Panc1 (cell line): ENCODE results near the gene DNAL4.

ENCODE experiments used
- TF ChIP-seq, protein P1 (sequence below): fragments of 450-650 bp; IDR thresholded peaks from 2 replicates; pipeline ENCODE4 v1.5.1; 2017; ENCODE audit warnings: mild to moderate bottlenecking
- TF ChIP-seq, protein P2 (sequence below), 2 experiments: IDR thresholded peaks; 2 replicates each; pipeline ENCODE4 v1.6.1; 2011 to 2012; ENCODE audit warnings: low read depth in 2 of 2, control low read depth in 1 of 2, low read length in 1 of 2, mild to moderate bottlenecking in 1 of 2, moderate library complexity in 1 of 2; ENCODE audit not compliant: insufficient read depth in 1 of 2

DNA sequence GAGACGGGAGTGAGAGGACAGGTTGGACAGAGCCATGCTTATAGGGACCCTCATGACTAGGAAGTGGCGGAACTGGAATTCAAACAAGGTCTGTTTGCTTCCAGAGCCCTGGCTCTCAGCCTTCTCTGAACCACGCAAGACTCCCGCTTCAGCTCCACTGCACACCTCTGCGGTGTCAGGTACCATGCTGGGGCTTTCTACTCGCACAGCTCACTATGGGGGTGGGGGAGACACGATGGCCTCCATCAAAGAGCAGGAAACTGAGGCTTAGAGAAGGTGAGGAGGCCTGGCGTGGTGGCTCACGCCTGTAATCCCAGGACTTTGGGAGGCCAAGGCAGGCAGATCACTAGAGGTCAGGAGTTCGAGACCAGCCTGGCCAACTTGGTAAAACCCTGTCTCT is 52.4 kb downstream of the DNAL4 start:
- TF ChIP-seq, protein P1, sequence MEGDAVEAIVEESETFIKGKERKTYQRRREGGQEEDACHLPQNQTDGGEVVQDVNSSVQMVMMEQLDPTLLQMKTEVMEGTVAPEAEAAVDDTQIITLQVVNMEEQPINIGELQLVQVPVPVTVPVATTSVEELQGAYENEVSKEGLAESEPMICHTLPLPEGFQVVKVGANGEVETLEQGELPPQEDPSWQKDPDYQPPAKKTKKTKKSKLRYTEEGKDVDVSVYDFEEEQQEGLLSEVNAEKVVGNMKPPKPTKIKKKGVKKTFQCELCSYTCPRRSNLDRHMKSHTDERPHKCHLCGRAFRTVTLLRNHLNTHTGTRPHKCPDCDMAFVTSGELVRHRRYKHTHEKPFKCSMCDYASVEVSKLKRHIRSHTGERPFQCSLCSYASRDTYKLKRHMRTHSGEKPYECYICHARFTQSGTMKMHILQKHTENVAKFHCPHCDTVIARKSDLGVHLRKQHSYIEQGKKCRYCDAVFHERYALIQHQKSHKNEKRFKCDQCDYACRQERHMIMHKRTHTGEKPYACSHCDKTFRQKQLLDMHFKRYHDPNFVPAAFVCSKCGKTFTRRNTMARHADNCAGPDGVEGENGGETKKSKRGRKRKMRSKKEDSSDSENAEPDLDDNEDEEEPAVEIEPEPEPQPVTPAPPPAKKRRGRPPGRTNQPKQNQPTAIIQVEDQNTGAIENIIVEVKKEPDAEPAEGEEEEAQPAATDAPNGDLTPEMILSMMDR: no peak
- TF ChIP-seq, protein P2, sequence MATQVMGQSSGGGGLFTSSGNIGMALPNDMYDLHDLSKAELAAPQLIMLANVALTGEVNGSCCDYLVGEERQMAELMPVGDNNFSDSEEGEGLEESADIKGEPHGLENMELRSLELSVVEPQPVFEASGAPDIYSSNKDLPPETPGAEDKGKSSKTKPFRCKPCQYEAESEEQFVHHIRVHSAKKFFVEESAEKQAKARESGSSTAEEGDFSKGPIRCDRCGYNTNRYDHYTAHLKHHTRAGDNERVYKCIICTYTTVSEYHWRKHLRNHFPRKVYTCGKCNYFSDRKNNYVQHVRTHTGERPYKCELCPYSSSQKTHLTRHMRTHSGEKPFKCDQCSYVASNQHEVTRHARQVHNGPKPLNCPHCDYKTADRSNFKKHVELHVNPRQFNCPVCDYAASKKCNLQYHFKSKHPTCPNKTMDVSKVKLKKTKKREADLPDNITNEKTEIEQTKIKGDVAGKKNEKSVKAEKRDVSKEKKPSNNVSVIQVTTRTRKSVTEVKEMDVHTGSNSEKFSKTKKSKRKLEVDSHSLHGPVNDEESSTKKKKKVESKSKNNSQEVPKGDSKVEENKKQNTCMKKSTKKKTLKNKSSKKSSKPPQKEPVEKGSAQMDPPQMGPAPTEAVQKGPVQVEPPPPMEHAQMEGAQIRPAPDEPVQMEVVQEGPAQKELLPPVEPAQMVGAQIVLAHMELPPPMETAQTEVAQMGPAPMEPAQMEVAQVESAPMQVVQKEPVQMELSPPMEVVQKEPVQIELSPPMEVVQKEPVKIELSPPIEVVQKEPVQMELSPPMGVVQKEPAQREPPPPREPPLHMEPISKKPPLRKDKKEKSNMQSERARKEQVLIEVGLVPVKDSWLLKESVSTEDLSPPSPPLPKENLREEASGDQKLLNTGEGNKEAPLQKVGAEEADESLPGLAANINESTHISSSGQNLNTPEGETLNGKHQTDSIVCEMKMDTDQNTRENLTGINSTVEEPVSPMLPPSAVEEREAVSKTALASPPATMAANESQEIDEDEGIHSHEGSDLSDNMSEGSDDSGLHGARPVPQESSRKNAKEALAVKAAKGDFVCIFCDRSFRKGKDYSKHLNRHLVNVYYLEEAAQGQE (IDR thresholded peaks at IDR 0.05; ENCODE audit: insufficient read depth in 1 of 2, low read depth in 2 of 2, low read length in 1 of 2): no peak
